Naive thymus-derived CD4-positive, alpha-beta T cell (primary cell): Measurements from ENCODE around the gene ACSM2A. TPM values are rescaled to one million over a fixed set of nuclear protein-coding genes. Genes with fewer than 3 reads are reported as not detected.
"Not testable (repeated sequence)": the region's sequence is repeated elsewhere in the genome, so short reads cannot be mapped to it uniquely, and the experiment has no call there.

Source experiments
- ATAC-seq: fragments of 150-1000 bp; cut with Tn5 transposase; 2 replicates; pipeline ENCODE4 v1.10.0; 2021; ENCODE audit warnings: mild to moderate bottlenecking, moderate library complexity
- CTCF ChIA-PET: fragments of 350-600 bp; sonication (Branson Sonifier 250); formaldehyde crosslinking; loops from one replicate; lab custom pipeline; 2021; ENCODE audit warnings: antibody characterized with exemption; lab: Charles Lee
- POLR2A ChIA-PET: fragments of 350-600 bp; sonication (Branson Sonifier 250); formaldehyde crosslinking; loops from one replicate; lab custom pipeline; 2021; ENCODE audit warnings: antibody characterized with exemption, inconsistent platforms; lab: Charles Lee
- DNase-seq, 9 donors: peaks; one replicate each; pipeline versions ENCODE4 v3.0.0 to v3.0.0-alpha.2; 2020 to 2022; ENCODE audit warnings: mixed read lengths in 1 of 9
- H3K27ac ChIP-seq: one replicate; pipeline ENCODE4 v1.7.0; 2013; ENCODE audit warnings: mild to moderate bottlenecking, low read depth, low read length, moderate library complexity
- H3K27me3 ChIP-seq, 2 donors: one replicate each; pipeline ENCODE4 v1.7.0; 2013; ENCODE audit warnings: low read length in 2 of 2, mild to moderate bottlenecking in 2 of 2, moderate library complexity in 2 of 2; ENCODE audit not compliant: control insufficient read depth in 2 of 2, insufficient read depth in 2 of 2
- H3K36me3 ChIP-seq, 3 experiments: 1 replicate in 2 of 3; 2 replicates in 1 of 3; pipeline ENCODE4 v1.7.0; 2013; ENCODE audit warnings: low read length in 3 of 3, mild to moderate bottlenecking in 3 of 3, moderate library complexity in 1 of 3; ENCODE audit not compliant: insufficient read depth in 3 of 3, control insufficient read depth in 2 of 3
- H3K4me1 ChIP-seq, 2 donors: one replicate each; pipeline ENCODE4 v1.7.0; 2013; ENCODE audit warnings: low read length in 2 of 2, mild to moderate bottlenecking in 2 of 2, moderate library complexity in 1 of 2; ENCODE audit not compliant: control insufficient read depth in 2 of 2, insufficient read depth in 2 of 2
- H3K4me3 ChIP-seq: 2 replicates; pipeline ENCODE4 v1.7.0; 2013; ENCODE audit warnings: mild to moderate bottlenecking, low read length
- H3K9me3 ChIP-seq, 3 experiments: 1 replicate in 2 of 3; 2 replicates in 1 of 3; pipeline ENCODE4 v1.7.0; 2013; ENCODE audit warnings: low read length in 3 of 3; ENCODE audit not compliant: control insufficient read depth in 2 of 3
- H3K27ac Mint-ChIP-seq, 9 donors: one replicate each; pipeline ENCODE4 v1.8.0; 2020 to 2022; ENCODE audit warnings: mixed read lengths in 9 of 9, mild to moderate bottlenecking in 8 of 9, moderate library complexity in 5 of 9, inconsistent platforms in 2 of 9
- H3K27me3 Mint-ChIP-seq, 5 donors: one replicate each; pipeline ENCODE4 v1.8.0; 2021 to 2022; ENCODE audit warnings: mixed read lengths in 5 of 5, mild to moderate bottlenecking in 1 of 5
- H3K36me3 Mint-ChIP-seq, 5 donors: one replicate each; pipeline ENCODE4 v1.8.0; 2020 to 2022; ENCODE audit warnings: mixed read lengths in 5 of 5, mild to moderate bottlenecking in 3 of 5, inconsistent platforms in 1 of 5
- H3K4me1 Mint-ChIP-seq, 7 donors: one replicate each; pipeline ENCODE4 v1.8.0; 2020 to 2022; ENCODE audit warnings: mixed read lengths in 7 of 7, mild to moderate bottlenecking in 3 of 7, inconsistent platforms in 1 of 7
- H3K4me3 Mint-ChIP-seq, 10 donors: one replicate each; pipeline ENCODE4 v1.8.0; 2020 to 2022; ENCODE audit warnings: mild to moderate bottlenecking in 10 of 10, mixed read lengths in 10 of 10, moderate library complexity in 6 of 10, inconsistent platforms in 2 of 10
- H3K9me3 Mint-ChIP-seq, 11 donors: one replicate each; pipeline ENCODE4 v1.8.0; 2020 to 2022; ENCODE audit warnings: mixed read lengths in 11 of 11, mild to moderate bottlenecking in 4 of 11, inconsistent platforms in 1 of 11, moderate library complexity in 1 of 11
- intact Hi-C, 2 donors: fragments of 100-400 bp; cut with micrococcal nuclease; formaldehyde crosslinking; loops; one replicate each; pipeline ENCODE4 v1.15.1; 2023
- polyA plus RNA-seq, 2 donors: library from polyadenylated mRNA; unstranded; fragments of 300-500 nt; fragmentation: Illumina TruSeq; gene quantifications; one replicate each; pipeline ENCODE4 v1.2.3, GENCODE V29; 2021
- total RNA-seq, 6 experiments: library from RNA in 5 of 6; stranded (reverse) in 5 of 6; gene quantifications; 1 replicate in 5 of 6; 2 replicates in 1 of 6; pipeline ENCODE4 v1.2.3 and lab custom pipeline; 2021 to 2026

Gene ACSM2A, protein sequence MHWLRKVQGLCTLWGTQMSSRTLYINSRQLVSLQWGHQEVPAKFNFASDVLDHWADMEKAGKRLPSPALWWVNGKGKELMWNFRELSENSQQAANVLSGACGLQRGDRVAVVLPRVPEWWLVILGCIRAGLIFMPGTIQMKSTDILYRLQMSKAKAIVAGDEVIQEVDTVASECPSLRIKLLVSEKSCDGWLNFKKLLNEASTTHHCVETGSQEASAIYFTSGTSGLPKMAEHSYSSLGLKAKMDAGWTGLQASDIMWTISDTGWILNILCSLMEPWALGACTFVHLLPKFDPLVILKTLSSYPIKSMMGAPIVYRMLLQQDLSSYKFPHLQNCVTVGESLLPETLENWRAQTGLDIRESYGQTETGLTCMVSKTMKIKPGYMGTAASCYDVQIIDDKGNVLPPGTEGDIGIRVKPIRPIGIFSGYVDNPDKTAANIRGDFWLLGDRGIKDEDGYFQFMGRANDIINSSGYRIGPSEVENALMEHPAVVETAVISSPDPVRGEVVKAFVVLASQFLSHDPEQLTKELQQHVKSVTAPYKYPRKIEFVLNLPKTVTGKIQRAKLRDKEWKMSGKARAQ
- total RNA-seq (not detected), polyA plus RNA-seq (not detected), total RNA-seq (lab: John Stamatoyannopoulos, UW) (not detected)

DNA sequence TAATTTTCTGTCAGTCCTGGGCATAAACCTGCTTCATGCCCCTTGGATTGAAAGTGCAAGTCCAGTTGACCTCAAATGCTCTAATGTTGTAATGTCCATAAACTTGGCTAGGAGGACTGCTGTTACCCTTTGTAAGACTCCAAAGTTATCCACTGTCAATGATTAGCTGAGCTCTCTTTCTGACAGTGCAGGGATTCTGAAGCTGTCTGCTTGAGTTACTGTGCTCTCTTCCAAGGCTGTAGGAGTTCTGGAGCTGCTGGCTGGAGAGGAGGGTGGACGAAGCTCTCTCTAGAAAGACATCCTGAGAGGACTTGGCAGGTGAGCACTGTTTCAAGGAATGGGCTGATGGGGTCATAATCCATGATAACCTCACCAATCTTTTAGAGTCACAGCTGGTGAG, at the start of gene ACSM2A:
TSS of gene ACSM2A (plus strand) at position 158 of the 400 bp plus-strand sequence. CDS start 8,594 bp downstream, outside the sequence.
- H3K36me3 ChIP-seq, POLR2A ChIA-PET, intact Hi-C loops, H3K9me3 Mint-ChIP-seq, H3K36me3 Mint-ChIP-seq, DNase-seq, H3K4me3 ChIP-seq, H3K27ac ChIP-seq, CTCF ChIA-PET, H3K4me3 Mint-ChIP-seq, H3K4me1 Mint-ChIP-seq, H3K9me3 ChIP-seq, H3K4me1 ChIP-seq, H3K27ac Mint-ChIP-seq, H3K27me3 ChIP-seq, H3K27me3 Mint-ChIP-seq, ATAC-seq: not testable (repeated sequence)

DNA sequence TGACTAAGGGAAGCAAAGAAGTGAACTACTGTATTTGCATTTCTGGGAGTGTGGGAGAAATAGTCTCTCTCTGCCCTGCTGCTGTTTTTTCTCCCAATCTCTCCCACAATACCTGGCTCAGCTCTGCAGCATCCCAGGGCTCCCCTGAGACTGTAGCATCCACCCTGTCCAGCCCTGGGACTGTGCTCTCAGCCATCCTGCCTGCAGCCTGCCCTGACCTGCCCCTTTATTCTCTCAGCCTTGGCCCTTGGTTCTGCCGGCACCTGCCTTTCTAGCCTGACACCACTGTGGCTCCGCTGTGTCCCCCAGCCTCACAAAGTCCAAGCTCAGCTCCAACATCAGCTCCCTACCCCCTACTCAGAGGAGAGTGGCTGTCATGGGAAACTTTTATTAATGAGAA, 48.7 kb upstream of the ACSM2A start:
- Mint-ChIP-seq H3K9me3 (peaks cover 0 to 1% (median 0%) of the 10 kb centered on the region in 11 donors), H3K4me3 (no peak overlapping the region), H3K27me3 (peaks cover 0 to 12% (median 0%) of the 10 kb centered on the region in 5 donors), H3K27ac (no peak overlapping the region), H3K4me1 (no peaks in the 10 kb centered on the region), H3K36me3 (no peaks in the 10 kb centered on the region)
- H3K27ac ChIP-seq = no peak overlapping the region
- H3K4me3 ChIP-seq = no peak overlapping the region
- H3K9me3 ChIP-seq = no peaks in the 10 kb centered on the region
- ATAC-seq = no peak
- no peaks in the 10 kb centered on the region for H3K36me3 ChIP-seq
- no peaks in the 10 kb centered on the region for H3K27me3 ChIP-seq
- POLR2A ChIA-PET = no interaction called here
- DNase-seq = no peak
- CTCF ChIA-PET = no interaction called here
- intact Hi-C loops = no loop called here
- no peaks in the 10 kb centered on the region for H3K4me1 ChIP-seq

DNA sequence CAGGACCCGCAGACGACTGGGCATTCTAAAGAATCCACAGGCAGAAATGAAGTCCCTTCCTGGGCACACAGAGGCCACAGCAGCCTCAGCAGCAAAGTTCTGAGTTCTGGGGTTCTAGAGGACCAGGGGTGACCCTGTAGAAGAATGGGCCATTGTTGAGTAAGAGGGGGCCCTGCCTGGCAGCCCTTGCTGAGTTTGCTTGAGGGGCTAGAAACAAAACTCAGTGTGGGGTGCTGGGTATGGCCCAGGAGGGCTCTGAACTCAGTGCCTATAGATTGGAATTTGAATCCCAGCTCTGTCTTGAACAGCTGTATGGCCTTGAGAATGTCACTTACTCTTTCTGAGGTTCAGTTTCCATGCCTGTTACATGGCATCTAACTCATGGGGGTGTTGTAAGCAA, 46.7 kb upstream of the ACSM2A start, which contains the start of gene PDILT:
TSS of gene PDILT (minus strand) at position 101 of the 400 bp plus-strand sequence. CDS start 5,437 bp downstream, outside the sequence.
- Histone ChIP-seq H3K4me3 (no peak within 1 kb of the TSS), H3K36me3 (no peaks in the 10 kb centered on the region), H3K27me3 (no peaks in the 10 kb centered on the region), H3K9me3 (no peaks in the 10 kb centered on the region), H3K4me1 (no peaks in the 10 kb centered on the region), H3K27ac (no peak within 1 kb of the TSS)
- peaks cover 0 to 12% (median 0%) of the 10 kb centered on the region in 5 donors for H3K27me3 Mint-ChIP-seq
- no peaks in the 10 kb centered on the region for H3K36me3 Mint-ChIP-seq
- no peak within 1 kb of the TSS for H3K4me3 Mint-ChIP-seq
- intact Hi-C loops = no loop called here
- ATAC-seq (no peak), DNase-seq (no peak)
- no peaks in the 10 kb centered on the region for H3K4me1 Mint-ChIP-seq
- H3K9me3 Mint-ChIP-seq = peaks cover 0 to 1% (median 0%) of the 10 kb centered on the region in 11 donors
- POLR2A ChIA-PET = no interaction called here
- H3K27ac Mint-ChIP-seq = no peak within 1 kb of the TSS
- CTCF ChIA-PET = no interaction called here

DNA sequence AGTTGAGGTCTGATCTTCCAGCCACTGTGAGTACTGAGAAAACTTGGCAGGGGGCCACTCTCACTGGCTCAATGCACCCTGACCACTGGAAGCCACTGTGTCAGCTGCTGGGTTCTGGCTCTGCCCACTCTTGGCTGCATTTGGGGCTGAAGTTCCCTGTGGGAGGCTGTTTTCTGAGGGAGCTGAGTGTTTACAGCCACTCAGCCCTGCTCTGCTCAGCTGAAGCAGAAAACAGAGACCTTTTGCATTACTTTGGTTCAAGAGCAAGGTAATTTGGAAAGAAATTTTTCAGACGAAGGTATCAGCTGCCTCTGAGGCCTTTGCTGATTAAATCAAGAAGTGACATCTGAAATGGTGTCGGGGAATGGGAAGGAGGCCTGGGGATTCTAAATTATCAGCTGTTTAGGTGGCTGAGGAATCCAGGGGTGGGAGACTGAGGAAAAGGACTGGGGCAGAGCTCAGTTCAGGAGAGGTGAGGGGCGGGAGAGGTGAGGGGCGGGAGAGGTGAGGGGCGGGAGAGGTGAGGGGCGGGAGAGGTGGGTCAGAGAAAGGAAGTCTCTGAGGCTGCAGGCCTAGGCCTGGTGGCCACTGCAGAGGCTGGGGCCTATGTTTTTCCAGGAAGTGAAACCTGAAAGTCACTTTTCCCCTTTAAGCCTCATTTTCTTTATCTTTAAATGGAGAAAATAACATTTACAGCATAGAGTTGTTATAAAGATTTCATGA, 41.8 kb upstream of the ACSM2A start, which contains the start of gene ACSM5:
TSS of gene ACSM5 (plus strand) at position 137 of the 723 bp plus-strand sequence. CDS start 1,951 bp downstream, outside the sequence.
- H3K4me1 Mint-ChIP-seq = no peaks in the 10 kb centered on the region
- H3K27ac ChIP-seq = no peak within 1 kb of the TSS
- DNase-seq = no peak
- POLR2A ChIA-PET = no interaction called here
- H3K27me3 Mint-ChIP-seq = peaks cover 0 to 17% (median 4%) of the 10 kb centered on the region in 5 donors
- no peak within 1 kb of the TSS for H3K4me3 Mint-ChIP-seq
- H3K9me3 ChIP-seq = no peaks in the 10 kb centered on the region
- H3K36me3 ChIP-seq = no peaks in the 10 kb centered on the region
- no peaks in the 10 kb centered on the region for H3K4me1 ChIP-seq
- H3K27me3 ChIP-seq = no peaks in the 10 kb centered on the region
- peak; percentile 38 for ATAC-seq
- H3K4me3 ChIP-seq = no peak within 1 kb of the TSS
- no peaks in the 10 kb centered on the region for H3K36me3 Mint-ChIP-seq
- CTCF ChIA-PET = no interaction called here
- H3K9me3 Mint-ChIP-seq = peaks cover 0 to 1% (median 0%) of the 10 kb centered on the region in 11 donors
- intact Hi-C loops = no loop called here
- no peak within 1 kb of the TSS for H3K27ac Mint-ChIP-seq

DNA sequence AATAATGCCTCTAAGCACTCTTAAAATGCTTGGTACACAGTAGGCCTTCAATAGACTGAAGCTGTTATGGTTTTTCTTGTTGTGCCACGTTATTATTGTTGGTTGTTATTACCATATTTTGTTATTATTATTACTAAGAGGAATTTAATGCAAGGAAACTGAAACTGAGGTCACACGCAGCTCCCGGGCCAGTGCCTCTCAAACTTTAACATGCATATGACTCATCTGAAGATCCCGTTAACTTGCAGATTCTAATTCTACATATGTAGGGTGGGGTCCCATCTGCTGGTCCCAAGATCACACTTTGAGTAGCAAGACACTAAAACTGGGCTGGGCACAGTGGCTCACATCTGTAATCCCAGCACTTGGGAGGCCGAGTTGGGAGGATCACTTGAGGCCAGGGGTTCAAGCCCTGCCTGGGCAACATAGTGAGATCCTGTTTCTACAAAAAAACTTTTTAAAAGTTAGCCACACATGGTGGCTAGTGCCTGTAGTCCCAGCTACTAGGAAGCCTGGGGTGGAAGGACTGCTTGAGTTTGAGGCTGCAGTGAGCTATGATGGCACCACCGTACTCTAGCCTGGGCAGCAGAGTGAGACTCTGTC, 41.1 kb upstream of the ACSM2A start:
- Histone ChIP-seq H3K4me1 (no peaks in the 10 kb centered on the region), H3K27ac (no peak overlapping the region), H3K9me3 (no peaks in the 10 kb centered on the region), H3K36me3 (no peaks in the 10 kb centered on the region), H3K4me3 (no peak overlapping the region), H3K27me3 (no peaks in the 10 kb centered on the region)
- H3K9me3 Mint-ChIP-seq = peaks cover 0 to 1% (median 0%) of the 10 kb centered on the region in 11 donors
- H3K36me3 Mint-ChIP-seq = no peaks in the 10 kb centered on the region
- CTCF ChIA-PET = no interaction called here
- DNase-seq (no peak), ATAC-seq (peak; percentile 49)
- H3K27me3 Mint-ChIP-seq = peaks cover 0 to 20% (median 4%) of the 10 kb centered on the region in 5 donors
- POLR2A ChIA-PET = no interaction called here
- intact Hi-C loops = no loop called here
- H3K4me1 Mint-ChIP-seq = no peaks in the 10 kb centered on the region
- no peak overlapping the region for H3K4me3 Mint-ChIP-seq
- H3K27ac Mint-ChIP-seq = no peak overlapping the region

DNA sequence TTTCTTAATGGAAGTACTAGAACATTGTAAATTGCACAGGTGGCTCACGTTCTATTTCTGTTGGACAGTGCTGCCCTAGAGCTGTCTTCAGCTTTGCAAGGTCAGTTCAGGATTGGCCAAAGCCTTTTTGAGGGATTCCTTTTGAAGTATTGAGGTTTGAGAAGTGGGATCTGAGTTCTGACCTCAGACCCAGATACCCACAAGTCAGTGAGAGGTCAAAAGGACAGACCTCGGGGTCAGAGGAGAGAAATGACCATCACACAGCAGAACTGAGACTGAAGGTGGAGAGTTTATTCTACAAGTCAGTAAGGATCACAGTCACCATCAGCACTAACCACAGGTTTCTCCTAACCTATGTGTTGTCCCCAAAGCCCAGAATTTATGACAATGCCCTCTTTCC, 40.3 kb upstream of the ACSM2A start:
- intact Hi-C loops = no loop called here
- DNase-seq = no peak
- POLR2A ChIA-PET = no interaction called here
- no peaks in the 10 kb centered on the region for H3K36me3 Mint-ChIP-seq
- ATAC-seq = no peak
- no peaks in the 10 kb centered on the region for H3K9me3 ChIP-seq
- peaks cover 0 to 20% (median 5%) of the 10 kb centered on the region in 5 donors for H3K27me3 Mint-ChIP-seq
- H3K27ac Mint-ChIP-seq = no peak overlapping the region
- no peaks in the 10 kb centered on the region for H3K4me1 ChIP-seq
- H3K9me3 Mint-ChIP-seq = peaks cover 0 to 1% (median 0%) of the 10 kb centered on the region in 11 donors
- H3K4me3 Mint-ChIP-seq = no peak overlapping the region
- H3K4me3 ChIP-seq = no peak overlapping the region
- H3K36me3 ChIP-seq = no peaks in the 10 kb centered on the region
- H3K27me3 ChIP-seq = no peaks in the 10 kb centered on the region
- no peaks in the 10 kb centered on the region for H3K4me1 Mint-ChIP-seq
- no peak overlapping the region for H3K27ac ChIP-seq
- CTCF ChIA-PET = no interaction called here
